Measurements from ENCODE around the gene CREB3. TPM values are rescaled to one million over a fixed set of nuclear protein-coding genes. Genes with fewer than 3 reads are reported as not detected.
A peak's percentile ranks its signal among the peaks of the same experiment; 100 is the strongest.

CREB3 gene
- total and polyA plus RNA-seq, 2 experiments from 2014 or later: 20.3 to 32.4 TPM

GRCh38 chr9:35686222-35687203 lies 46.0 kb upstream of the CREB3 start:
- Mint-ChIP-seq H3K4me3 (no peak overlapping the region), H3K36me3 (ENCODE audit: low read depth) (peaks cover 71% of the 10 kb centered on the region), H3K27me3 (ENCODE audit: insufficient read depth, low read depth, poor library complexity) (peaks cover 6% of the 10 kb centered on the region), H3K27ac (no peak overlapping the region), H3K4me1 (peaks cover 31% of the 10 kb centered on the region), H3K9me3 (no peaks in the 10 kb centered on the region; the same call in 2 of the 3 replicates)
- no peak for ATAC-seq
- H3K9me2 ChIP-seq (ENCODE audit: insufficient read depth): no peaks in the 10 kb centered on the region
- H3K36me3 ChIP-seq (ENCODE audit: insufficient read depth): peaks cover 26% of the 10 kb centered on the region
- no peak overlapping the region for H3K27ac ChIP-seq (ENCODE audit: low read depth)
- no peak overlapping the region for H3K4me3 ChIP-seq
- no peak overlapping the region for H2AFZ ChIP-seq
- H3K79me2 ChIP-seq (replicated peaks; ENCODE audit: insufficient read depth): peaks cover 22% of the 10 kb centered on the region
- H3K4me2 ChIP-seq: no peak overlapping the region
- peaks cover 6% of the 10 kb centered on the region for H4K20me1 ChIP-seq (replicated peaks; ENCODE audit: insufficient read depth)
- DNase-seq (ENCODE audit: low spot score): no peak
- no peak for TF ChIP-seq NANOG (IDR thresholded peaks at IDR 0.05; ENCODE audit: borderline replicate concordance)
- H3F3A ChIP-seq (replicated peaks; ENCODE audit: low read depth): peaks cover 14% of the 10 kb centered on the region
- no peaks in the 10 kb centered on the region for H3K27me3 ChIP-seq (ENCODE audit: insufficient read depth)
- H3K4me1 ChIP-seq (ENCODE audit: insufficient read depth): peaks cover 17% of the 10 kb centered on the region; the same call in 1 of the 2 replicates

DNA sequence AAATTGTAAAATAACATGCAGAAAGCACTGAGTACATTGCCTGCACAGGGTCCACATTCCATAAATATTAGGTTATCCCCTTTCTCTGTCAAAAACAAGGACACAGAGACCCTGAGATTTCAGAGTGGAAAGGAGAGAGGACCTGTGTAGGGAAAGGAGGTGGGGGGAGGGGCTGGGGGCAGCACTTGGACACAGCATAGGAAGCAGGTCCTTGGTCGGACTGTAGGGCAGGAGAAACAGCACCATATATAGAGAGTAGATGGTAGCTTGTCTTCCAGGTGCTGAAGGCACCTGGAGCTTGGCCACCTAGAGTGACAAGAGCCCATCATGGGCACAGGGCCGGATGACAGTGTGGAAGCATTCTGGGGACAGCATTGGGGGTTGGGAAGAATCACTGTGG lies 45.2 kb upstream of the CREB3 start:
- H4K20me1 ChIP-seq (replicated peaks; ENCODE audit: insufficient read depth): peaks cover 6% of the 10 kb centered on the region; the same call in 1 of the 2 replicates

DNA sequence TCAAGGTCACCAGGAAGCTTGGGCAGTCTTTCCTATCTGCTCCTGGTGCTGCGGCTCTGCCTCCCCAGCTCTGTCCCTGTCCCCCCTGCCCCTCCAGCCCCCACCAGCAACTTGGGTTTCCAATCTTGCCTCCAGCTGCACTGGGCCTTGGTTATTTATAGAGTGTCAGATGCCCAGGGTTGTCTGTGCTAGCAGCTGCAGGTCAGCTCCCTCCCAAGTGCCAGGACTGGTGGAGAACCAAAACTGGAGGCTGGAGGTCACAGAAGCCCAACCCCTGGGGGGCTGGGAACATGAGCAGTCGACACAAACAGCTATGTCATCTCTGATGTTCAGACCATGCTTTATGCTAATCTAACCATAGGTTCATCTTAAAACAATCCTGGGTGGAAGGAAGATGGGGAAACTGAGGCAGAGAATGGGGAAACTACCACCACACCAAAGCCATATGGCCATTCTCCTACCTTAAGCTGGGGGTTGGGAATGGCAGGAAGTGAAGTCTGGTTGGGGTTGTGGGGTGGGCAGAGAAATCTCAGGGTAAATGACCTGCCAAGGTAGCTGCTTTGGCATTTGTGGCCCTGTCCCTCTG lies 44.4 kb upstream of the CREB3 start:
- Histone ChIP-seq H2AFZ (no peak overlapping the region), H3F3A (replicated peaks; ENCODE audit: low read depth) (peaks cover 10% of the 10 kb centered on the region; the same call in 1 of the 2 replicates), H3K27me3 (ENCODE audit: insufficient read depth) (no peaks in the 10 kb centered on the region), H3K27ac (ENCODE audit: low read depth) (no peak overlapping the region), H3K4me3 (peak overlapping the region; percentile 94), H3K4me1 (ENCODE audit: insufficient read depth) (peaks cover 17% of the 10 kb centered on the region; the same call in 1 of the 2 replicates), H3K79me2 (replicated peaks; ENCODE audit: insufficient read depth) (peaks cover 22% of the 10 kb centered on the region), H3K9me2 (ENCODE audit: insufficient read depth) (no peaks in the 10 kb centered on the region), H3K4me2 (peak overlapping the region; percentile 96), H3K36me3 (ENCODE audit: insufficient read depth) (peaks cover 26% of the 10 kb centered on the region), H4K20me1 (replicated peaks; ENCODE audit: insufficient read depth) (peaks cover 6% of the 10 kb centered on the region; the same call in 1 of the 2 replicates)
- peaks cover 3% of the 10 kb centered on the region for H3K27me3 Mint-ChIP-seq (ENCODE audit: insufficient read depth, low read depth, poor library complexity)
- ATAC-seq (no peak), DNase-seq (ENCODE audit: low spot score) (no peak)
- no peaks in the 10 kb centered on the region; the same call in 1 of the 3 replicates for H3K9me3 Mint-ChIP-seq
- TF ChIP-seq CREB1 (CRISPR knock-in tag; IDR thresholded peaks at IDR 0.05; ENCODE audit: low read depth): no peak
- H3K4me3 Mint-ChIP-seq: peak overlapping the region; percentile 95
- H3K36me3 Mint-ChIP-seq (ENCODE audit: low read depth): peaks cover 57% of the 10 kb centered on the region
- H3K27ac Mint-ChIP-seq: no peak overlapping the region
- peaks cover 33% of the 10 kb centered on the region for H3K4me1 Mint-ChIP-seq

More for the DNA sequence above, 45.2 kb upstream of the CREB3 start:
- H3K27me3 ChIP-seq (ENCODE audit: insufficient read depth): no peaks in the 10 kb centered on the region
- H3K79me2 ChIP-seq (replicated peaks; ENCODE audit: insufficient read depth): peaks cover 22% of the 10 kb centered on the region
- H3K9me3 Mint-ChIP-seq: no peaks in the 10 kb centered on the region; the same call in 1 of the 3 replicates
- peaks cover 33% of the 10 kb centered on the region for H3K4me1 Mint-ChIP-seq
- H3K27ac ChIP-seq (ENCODE audit: low read depth): no peak overlapping the region
- H3K9me2 ChIP-seq (ENCODE audit: insufficient read depth): no peaks in the 10 kb centered on the region
- no peak overlapping the region; the same call in 1 of the 2 replicates for H3K4me2 ChIP-seq
- DNase-seq (ENCODE audit: low spot score): no peak
- no peak overlapping the region for H2AFZ ChIP-seq
- H3K4me3 ChIP-seq: no peak overlapping the region
- peaks cover 3% of the 10 kb centered on the region for H3K27me3 Mint-ChIP-seq (ENCODE audit: insufficient read depth, low read depth, poor library complexity)
- no peak overlapping the region; the same call in 1 of the 2 replicates for H3K27ac Mint-ChIP-seq
- H3F3A ChIP-seq (replicated peaks; ENCODE audit: low read depth): peaks cover 10% of the 10 kb centered on the region; the same call in 1 of the 2 replicates
- peak overlapping the region; percentile 38 for H3K4me3 Mint-ChIP-seq
- peaks cover 17% of the 10 kb centered on the region; the same call in 1 of the 2 replicates for H3K4me1 ChIP-seq (ENCODE audit: insufficient read depth)
- no peak for ATAC-seq
- peaks cover 26% of the 10 kb centered on the region for H3K36me3 ChIP-seq (ENCODE audit: insufficient read depth)
- no peak for TF ChIP-seq CREB1 (CRISPR knock-in tag; IDR thresholded peaks at IDR 0.05; ENCODE audit: low read depth)
- no peak for TF ChIP-seq ZNF114 (CRISPR knock-in tag; IDR thresholded peaks at IDR 0.05)
- no peak for TF ChIP-seq POLR2AphosphoS5 (IDR thresholded peaks at IDR 0.05; ENCODE audit: low read depth)
- H3K36me3 Mint-ChIP-seq (ENCODE audit: low read depth): peaks cover 65% of the 10 kb centered on the region
